Motor neuron (in vitro differentiated cells): ENCODE measurements around the gene ZBTB22. TPM values are rescaled to one million over a fixed set of nuclear protein-coding genes. Genes with fewer than 3 reads are reported as not detected.

ENCODE experiments used
- ATAC-seq, 8 experiments: fragments of 200-7000 bp; cut with Tn5 transposase; replicated peaks in 6 of 8; 2 replicates each; pipeline ENCODE4 v1.8.0; 2021; ENCODE audit warnings: mild to moderate bottlenecking in 8 of 8, moderate library complexity in 8 of 8
- H3K27ac ChIP-seq, 2 donors: fragments of 250-450 bp; sonication (Bioruptor Pico); 2 replicates each; pipeline ENCODE4 v1.9.0; 2021; ENCODE audit warnings: antibody characterized with exemption in 2 of 2, mild to moderate bottlenecking in 2 of 2, moderate library complexity in 1 of 2
- H3K4me1 ChIP-seq, 2 donors: fragments of 250-450 bp; sonication (Bioruptor Pico); replicated peaks in 1 of 2; 2 replicates each; pipeline ENCODE4 v1.6.1; 2021; ENCODE audit warnings: antibody characterized with exemption in 2 of 2, mild to moderate bottlenecking in 2 of 2, moderate library complexity in 1 of 2
- H3K4me3 ChIP-seq, 5 donors: fragments of 250-450 bp; sonication (Bioruptor Pico); 2 replicates each; pipeline ENCODE4 v1.9.0; 2021; ENCODE audit warnings: antibody characterized with exemption in 5 of 5, mild to moderate bottlenecking in 5 of 5, moderate library complexity in 4 of 5
- WGBS, 10 experiments: fragments of 450-650 bp; shearing (Covaris generic); methylation state at CpG; one replicate each; pipeline ENCODE4 v1.0.0; 2022; 5-methylcytosine and 5-hydroxymethylcytosine counted together
- in situ Hi-C, 9 experiments: fragments of 400-800 bp; cut with MboI; loops; one replicate each; pipeline ENCODE4 v1.15.0; 2021; ENCODE audit warnings: low sequenced_read_pairs in 9 of 9, low pct_unique_long_range_greater_than_20kb in 2 of 9; ENCODE audit not compliant: unreplicated experiment in 9 of 9
- total RNA-seq, 8 experiments: library from RNA; unstranded; fragments of 300-600 nt; gene quantifications; 2 replicates each; pipeline versions ENCODE4 v1.2.3 to v1.2.4, GENCODE V29; 2022

Gene ZBTB22
- total RNA-seq, 8 experiments from 2014 or later, result 9.5 to 27.4 (median 18.9) TPM

GRCh38 chr6:33312361-33313104 is 5.0 kb downstream of the ZBTB22 start:
- H3K27ac ChIP-seq, result no peak overlapping the region
- peaks cover 15 to 17% of the 10 kb centered on the region in 2 donors for H3K4me1 ChIP-seq
- peak; percentile 12 to 68 (median 44) for ATAC-seq
- WGBS, 10 experiments, result 3 to 67% (median 9%) methylated on average over 3 to 19 of the region's 29 CpGs; no CpG with 5 or more reads in 4 of the 10 experiments
- in situ Hi-C loops, result no loop called here
- peak overlapping the region; percentile 30 to 70 (median 41) for H3K4me3 ChIP-seq

GRCh38 chr6:33306356-33306755 is 11.2 kb downstream of the ZBTB22 start:
- Histone ChIP-seq H3K4me3 (no peak overlapping the region), H3K4me1 (no peaks in the 10 kb centered on the region), H3K27ac (no peak overlapping the region)
- 67 to 94% (median 93%) methylated on average over 1 to 3 of the region's 4 CpGs; no CpG with 5 or more reads in 5 of the 10 experiments for WGBS, 10 experiments
- in situ Hi-C loops, result no loop called here
- no peak for ATAC-seq

GRCh38 chr6:33305052-33305451 is 12.5 kb downstream of the ZBTB22 start:
- WGBS, 10 experiments, result 88 to 100% methylated on average over 1 to 3 of the region's 8 CpGs; no CpG with 5 or more reads in 8 of the 10 experiments
- in situ Hi-C loops, result no loop called here
- ATAC-seq, result peak in 3 of 8 experiments; percentile 4 to 19 (median 16)
- Histone ChIP-seq H3K27ac (no peak overlapping the region), H3K4me3 (no peak overlapping the region), H3K4me1 (peaks cover 4 to 8% of the 10 kb centered on the region in 2 donors)

GRCh38 chr6:33304216-33304615 is 13.3 kb downstream of the ZBTB22 start:
- 90% methylated on average over 2 of the region's 16 CpGs; no CpG with 5 or more reads in 9 of the 10 experiments for WGBS, 10 experiments
- H3K4me1 ChIP-seq, result peaks cover 4 to 8% of the 10 kb centered on the region in 2 donors
- ATAC-seq, result no peak
- in situ Hi-C loops, result no loop called here
- no peak overlapping the region for H3K27ac ChIP-seq
- H3K4me3 ChIP-seq, result no peak overlapping the region

GRCh38 chr6:33301877-33302276 is 15.7 kb downstream of the ZBTB22 start:
- in situ Hi-C loops, result no loop called here
- Histone ChIP-seq H3K27ac (no peak overlapping the region), H3K4me1 (peaks cover 7 to 17% of the 10 kb centered on the region in 2 donors), H3K4me3 (no peak overlapping the region)
- 53 to 100% (median 92%) methylated on average over 1 to 3 of the region's 3 CpGs; no CpG with 5 or more reads in 1 of the 10 experiments for WGBS, 10 experiments
- no peak for ATAC-seq

GRCh38 chr6:33299237-33299944 is 18.2 kb downstream of the ZBTB22 start:
- Histone ChIP-seq H3K27ac (peak overlapping the region; percentile 92 to 96), H3K4me3 (peak overlapping the region; percentile 51 to 96 (median 74)), H3K4me1 (peaks cover 7 to 17% of the 10 kb centered on the region in 2 donors)
- peak; percentile 60 to 84 (median 74) for ATAC-seq
- in situ Hi-C loops, result no loop called here
- WGBS, 10 experiments, result 0% methylated on average over 1 to 9 of the region's 54 CpGs; no CpG with 5 or more reads in 2 of the 10 experiments

GRCh38 chr6:33298773-33299236 is 18.7 kb downstream of the ZBTB22 start, which contains the start of gene RGL2:
Gene RGL2, minus strand, starts transcription at chr6:33298942. Its CDS starts 332 bp downstream, at chr6:33298610.
- Histone ChIP-seq H3K4me3 (peak within 1 kb of the TSS; percentile 51 to 96 (median 74)), H3K4me1 (peaks cover 7 to 17% of the 10 kb centered on the region in 2 donors), H3K27ac (peak within 1 kb of the TSS; percentile 92 to 96)
- in situ Hi-C loops, result no loop called here
- ATAC-seq, result peak; percentile 9 to 54 (median 42)
- no CpG with 5 or more reads among the region's 34 CpGs for WGBS, 10 experiments

- H3K27ac ChIP-seq, result peak overlapping the region in 1 of 2 donors; percentile 96
- WGBS, 10 experiments, result 0% methylated on average over 1 to 8 of the region's 42 CpGs; no CpG with 5 or more reads in 6 of the 10 experiments
- ATAC-seq, result peak; percentile 2 to 57 (median 20)
Measured at GRCh38 chr6:33297956-33298772, 19.4 kb downstream of the ZBTB22 start.

GRCh38 chr6:33297406-33297955 is 20.1 kb downstream of the ZBTB22 start:
- 0 to 24% (median 7%) methylated on average over 1 to 5 of the region's 16 CpGs; no CpG with 5 or more reads in 7 of the 10 experiments for WGBS, 10 experiments

More at GRCh38 chr6:33297956-33298772, 19.4 kb downstream of the ZBTB22 start:
- Histone ChIP-seq H3K4me1 (peaks cover 7 to 17% of the 10 kb centered on the region in 2 donors), H3K4me3 (peak overlapping the region; percentile 51 to 96 (median 74))
- in situ Hi-C loops, result no loop called here

GRCh38 chr6:33296797-33297405 is 20.6 kb downstream of the ZBTB22 start:
- Histone ChIP-seq H3K4me3 (peak overlapping the region in 3 of 5 donors; percentile 74 to 96 (median 85)), H3K27ac (peak overlapping the region in 1 of 2 donors; percentile 37), H3K4me1 (peaks cover 7 to 17% of the 10 kb centered on the region in 2 donors)
- ATAC-seq, result no peak
- WGBS, 10 experiments, result 70 to 100% (median 83%) methylated on average over 1 to 4 of the region's 12 CpGs; no CpG with 5 or more reads in 7 of the 10 experiments
- in situ Hi-C loops, result no loop called here

More at GRCh38 chr6:33297406-33297955, 20.1 kb downstream of the ZBTB22 start:
- Histone ChIP-seq H3K27ac (peak overlapping the region in 1 of 2 donors; percentile 37), H3K4me1 (peaks cover 7 to 17% of the 10 kb centered on the region in 2 donors), H3K4me3 (peak overlapping the region; percentile 51 to 96 (median 74))
- no peak for ATAC-seq
- in situ Hi-C loops, result no loop called here

GRCh38 chr6:33295621-33296369 is 21.7 kb downstream of the ZBTB22 start:
- Histone ChIP-seq H3K4me1 (peaks cover 7 to 13% of the 10 kb centered on the region in 2 donors), H3K27ac (no peak overlapping the region), H3K4me3 (no peak overlapping the region)
- in situ Hi-C loops, result no loop called here
- ATAC-seq, result no peak
- 83 to 100% (median 90%) methylated on average over 1 to 4 of the region's 15 CpGs; no CpG with 5 or more reads in 6 of the 10 experiments for WGBS, 10 experiments
